UCSD-AML1 (cell line): ENCODE results near the gene SLC4A2.

Experiments
- DNase-seq: peaks from one replicate; lab custom pipeline; 2025; ENCODE audit not compliant: unreplicated experiment; lab: John Stamatoyannopoulos, UW

The SLC4A2 gene

GRCh38 chr7:151125846-151126481, 66.6 kb downstream of the SLC4A2 start:
- no peak for DNase-seq
